Activated CD4-positive, alpha-beta memory T cell treated with anti-CD3 and anti-CD28 coated beads for 36 hours (primary cell): ENCODE results near the gene BCR. TPM values are rescaled to one million over a fixed set of nuclear protein-coding genes. Genes with fewer than 3 reads are reported as not detected.

Source experiments
- CTCF ChIA-PET: fragments of 350-600 bp; sonication (Branson Sonifier 250); formaldehyde crosslinking; loops from one replicate; lab custom pipeline; 2021; ENCODE audit warnings: antibody characterized with exemption, inconsistent platforms; lab: Charles Lee
- POLR2A ChIA-PET: fragments of 350-600 bp; sonication (Branson Sonifier 250); formaldehyde crosslinking; loops from one replicate; lab custom pipeline; 2021; ENCODE audit warnings: antibody characterized with exemption; lab: Charles Lee
- DNase-seq: peaks from one replicate; pipeline ENCODE4 v3.0.0-alpha.2; 2020
- H3K27ac Mint-ChIP-seq: one replicate; pipeline ENCODE4 v1.8.0; 2021; ENCODE audit warnings: mixed read lengths
- H3K27me3 Mint-ChIP-seq: one replicate; pipeline ENCODE4 v1.8.0; 2021; ENCODE audit warnings: mixed read lengths
- H3K36me3 Mint-ChIP-seq: one replicate; pipeline ENCODE4 v1.8.0; 2021; ENCODE audit warnings: mixed read lengths
- H3K4me1 Mint-ChIP-seq: one replicate; pipeline ENCODE4 v1.8.0; 2021; ENCODE audit warnings: low read depth, mixed read lengths
- H3K4me3 Mint-ChIP-seq: one replicate; pipeline ENCODE4 v1.8.0; 2021; ENCODE audit warnings: mild to moderate bottlenecking, mixed read lengths
- H3K9me3 Mint-ChIP-seq: one replicate; pipeline ENCODE4 v1.8.0; 2021; ENCODE audit warnings: mixed read lengths
- intact Hi-C: fragments of 100-400 bp; cut with micrococcal nuclease; formaldehyde crosslinking; loops from one replicate; pipeline ENCODE4 v1.15.1; 2023
- total RNA-seq, 2 experiments: library from RNA; stranded (reverse); gene quantifications; one replicate each; pipeline ENCODE4 v1.2.3, GENCODE V29; 2021

The BCR gene
- total RNA-seq, 2 experiments from 2014 or later, result 60.4 to 69.0 TPM

DNA sequence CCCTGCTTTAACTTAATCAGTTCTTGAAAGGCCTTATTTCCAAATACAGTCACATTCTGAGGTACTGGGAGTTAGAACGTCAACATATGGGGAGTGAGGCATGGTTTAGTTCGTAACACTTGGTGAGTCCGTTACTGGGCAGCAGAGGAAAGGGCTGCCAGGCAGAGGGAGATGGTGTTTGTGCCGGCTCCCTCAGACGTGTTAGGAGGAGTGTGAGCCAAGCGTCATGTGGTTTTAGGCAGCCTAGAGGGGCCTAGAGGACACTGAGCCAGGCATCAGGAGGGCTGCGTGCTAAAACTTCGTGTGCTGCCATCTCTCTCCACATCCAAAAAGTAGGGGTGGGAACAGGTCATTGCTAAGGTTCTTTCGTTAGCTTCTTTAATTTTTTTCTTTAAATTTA is 10.2 kb downstream of the BCR start:
- H3K27ac Mint-ChIP-seq, result no peak overlapping the region
- H3K36me3 Mint-ChIP-seq, result peaks cover 21% of the 10 kb centered on the region
- POLR2A ChIA-PET, result no interaction called here
- intact Hi-C loops, result no loop called here
- no peak for DNase-seq
- H3K4me1 Mint-ChIP-seq, result peaks cover 46% of the 10 kb centered on the region
- CTCF ChIA-PET, result no interaction called here
- no peaks in the 10 kb centered on the region for H3K27me3 Mint-ChIP-seq
- no peak overlapping the region for H3K4me3 Mint-ChIP-seq
- H3K9me3 Mint-ChIP-seq, result no peaks in the 10 kb centered on the region

DNA sequence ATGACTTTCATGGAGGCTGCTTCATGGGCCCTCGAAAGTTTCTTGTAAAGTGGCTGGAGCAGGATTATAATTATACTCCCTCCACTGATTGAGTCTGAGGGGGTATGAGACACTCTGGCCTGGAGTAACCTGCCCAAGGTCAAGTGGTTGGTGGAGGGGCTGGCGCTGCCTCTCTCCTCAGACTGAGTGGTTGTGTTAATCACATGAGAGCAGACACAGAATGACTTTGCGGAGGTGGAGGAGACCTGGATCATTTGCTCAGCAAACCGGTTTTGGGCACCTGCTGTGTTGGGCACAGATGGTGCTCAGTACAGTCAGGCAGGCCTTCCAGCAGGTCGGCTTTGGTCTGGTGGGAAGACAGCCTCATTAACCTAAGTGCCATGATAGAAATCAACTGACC is 11.8 kb downstream of the BCR start:
- ChIA-PET POLR2A (no interaction called here), CTCF (no interaction called here)
- DNase-seq, result no peak
- no peaks in the 10 kb centered on the region for H3K27me3 Mint-ChIP-seq
- no peak overlapping the region for H3K4me3 Mint-ChIP-seq
- peak overlapping the region; percentile 10 for H3K27ac Mint-ChIP-seq
- peaks cover 43% of the 10 kb centered on the region for H3K4me1 Mint-ChIP-seq
- no peaks in the 10 kb centered on the region for H3K9me3 Mint-ChIP-seq
- peaks cover 13% of the 10 kb centered on the region for H3K36me3 Mint-ChIP-seq
- intact Hi-C loops, result no loop called here

DNA sequence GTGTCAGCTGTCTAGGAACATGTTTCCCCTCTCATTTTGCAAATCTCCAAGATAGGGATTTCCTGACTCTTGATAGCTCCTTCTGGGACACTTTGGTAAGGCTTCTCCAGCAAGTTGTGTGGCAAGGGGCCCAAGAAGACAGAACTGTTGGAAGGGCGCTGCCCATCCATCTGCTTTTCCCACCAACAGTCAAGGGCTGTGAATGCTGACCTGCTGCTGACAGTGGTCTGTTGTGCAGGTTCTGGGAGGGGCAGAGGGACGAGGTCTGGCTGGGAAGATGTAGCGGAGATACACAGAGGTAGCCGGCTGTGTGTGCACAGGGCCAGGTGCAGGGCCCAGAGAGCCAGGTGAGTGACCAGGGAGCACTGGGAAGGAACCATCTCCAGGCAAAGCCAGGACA is 12.2 kb downstream of the BCR start:
- peaks cover 41% of the 10 kb centered on the region for H3K4me1 Mint-ChIP-seq
- ChIA-PET POLR2A (no interaction called here), CTCF (no interaction called here)
- no peak overlapping the region for H3K4me3 Mint-ChIP-seq
- intact Hi-C loops, result no loop called here
- H3K9me3 Mint-ChIP-seq, result no peaks in the 10 kb centered on the region
- no peaks in the 10 kb centered on the region for H3K27me3 Mint-ChIP-seq
- peaks cover 12% of the 10 kb centered on the region for H3K36me3 Mint-ChIP-seq
- H3K27ac Mint-ChIP-seq, result no peak overlapping the region
- no peak for DNase-seq

DNA sequence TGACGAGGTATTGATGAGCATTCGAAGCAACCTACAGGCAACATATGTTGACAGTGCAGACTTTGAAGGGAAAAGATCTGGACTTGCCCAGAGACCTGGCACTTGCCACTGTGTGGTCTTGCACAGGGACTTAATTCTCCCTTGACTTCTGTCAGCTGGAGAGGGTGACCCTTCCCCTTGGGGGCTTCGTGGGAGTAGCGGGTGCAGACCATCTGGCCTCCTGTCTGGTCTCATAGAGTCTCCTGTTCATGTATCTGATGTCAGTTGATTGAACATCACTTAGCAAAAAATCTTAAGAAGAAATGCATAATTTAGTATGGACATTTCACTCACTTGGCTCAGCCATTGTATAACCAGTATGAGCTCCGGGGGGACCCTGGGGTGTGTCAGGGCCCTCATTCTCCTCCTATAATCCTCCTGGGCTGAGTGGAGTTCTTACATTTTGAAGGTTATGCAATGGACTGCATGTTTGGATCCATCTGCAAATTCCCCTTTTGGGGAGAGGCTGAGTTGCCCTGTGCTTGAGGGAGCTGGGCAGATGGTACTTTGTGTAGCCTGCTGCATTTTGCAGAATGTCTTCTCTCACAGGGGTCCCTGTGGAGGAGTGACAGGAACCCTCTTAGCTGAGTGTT is 13.0 kb downstream of the BCR start:
- ChIA-PET CTCF (no interaction called here), POLR2A (no interaction called here)
- Mint-ChIP-seq H3K36me3 (peaks cover 5% of the 10 kb centered on the region), H3K9me3 (no peaks in the 10 kb centered on the region), H3K4me3 (no peak overlapping the region), H3K4me1 (peaks cover 34% of the 10 kb centered on the region), H3K27me3 (no peaks in the 10 kb centered on the region), H3K27ac (no peak overlapping the region)
- intact Hi-C loops, result no loop called here
- no peak for DNase-seq

DNA sequence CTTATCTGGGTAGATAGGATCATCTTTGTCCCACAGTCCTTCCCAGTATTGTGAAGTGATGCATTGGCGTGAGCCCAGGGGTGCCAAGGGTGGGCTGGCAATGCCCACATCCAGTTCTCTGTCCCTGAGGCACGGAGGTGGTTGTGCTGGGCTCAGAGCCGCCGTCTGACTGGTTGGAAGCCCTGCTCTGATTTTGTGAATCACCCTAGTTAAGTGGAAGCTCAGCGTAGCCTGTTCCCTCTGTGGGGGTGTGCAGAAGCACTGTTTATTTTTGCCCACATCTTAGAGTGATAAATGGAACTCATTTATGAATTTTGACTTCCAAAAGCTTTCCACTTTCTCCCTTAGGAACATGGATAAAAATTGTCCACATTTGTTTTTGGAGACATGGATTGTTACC is 13.6 kb downstream of the BCR start:
- peaks cover 5% of the 10 kb centered on the region for H3K36me3 Mint-ChIP-seq
- peaks cover 32% of the 10 kb centered on the region for H3K4me1 Mint-ChIP-seq
- intact Hi-C loops, result no loop called here
- ChIA-PET CTCF (no interaction called here), POLR2A (no interaction called here)
- H3K27me3 Mint-ChIP-seq, result no peaks in the 10 kb centered on the region
- DNase-seq, result no peak
- H3K4me3 Mint-ChIP-seq, result no peak overlapping the region
- no peak overlapping the region for H3K27ac Mint-ChIP-seq
- H3K9me3 Mint-ChIP-seq, result no peaks in the 10 kb centered on the region

DNA sequence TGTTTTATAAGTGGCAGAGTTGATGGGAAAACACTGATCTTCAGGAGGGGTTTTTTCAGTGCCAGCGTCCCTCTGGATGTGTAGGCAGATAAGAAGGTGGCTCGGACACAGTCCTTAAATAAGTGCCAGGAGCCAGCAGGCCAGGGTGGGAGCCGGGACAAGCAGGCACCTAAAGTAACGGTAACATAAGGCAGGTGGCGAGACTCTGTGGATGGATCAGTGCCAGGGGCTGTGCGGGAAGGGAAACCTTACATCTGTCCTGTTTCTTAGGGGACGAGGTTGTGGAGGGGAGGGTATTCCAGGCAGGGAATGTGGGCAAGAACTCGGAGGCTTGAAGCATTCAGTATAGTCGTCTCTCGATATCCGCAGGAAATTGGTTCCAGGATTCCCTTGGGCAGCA is 15.9 kb downstream of the BCR start:
- Mint-ChIP-seq H3K4me3 (no peak overlapping the region), H3K4me1 (peaks cover 36% of the 10 kb centered on the region)

DNA sequence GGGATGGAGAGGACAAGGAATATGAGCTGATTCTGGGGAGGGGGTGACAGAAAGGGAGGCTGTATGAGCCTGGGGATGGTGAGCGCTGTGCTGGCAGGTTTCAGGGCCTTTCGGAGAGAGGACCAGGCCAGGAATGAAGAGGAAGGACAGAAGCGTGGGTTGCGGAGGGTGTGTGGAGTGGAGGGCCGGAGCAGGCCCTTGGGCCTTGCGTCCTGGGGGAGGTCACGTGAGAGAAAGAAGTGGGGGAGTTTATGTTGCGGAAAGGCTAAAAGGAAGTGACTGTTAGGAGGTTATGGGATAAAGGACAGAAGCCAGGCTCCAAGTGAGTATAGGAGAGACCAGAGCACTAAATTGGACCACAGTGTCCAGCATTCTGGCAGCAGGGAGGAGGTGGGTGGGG is 17.5 kb downstream of the BCR start:
- Mint-ChIP-seq H3K27ac (no peak overlapping the region), H3K36me3 (no peaks in the 10 kb centered on the region), H3K9me3 (no peaks in the 10 kb centered on the region), H3K27me3 (no peaks in the 10 kb centered on the region), H3K4me1 (peaks cover 35% of the 10 kb centered on the region), H3K4me3 (no peak overlapping the region)
- CTCF ChIA-PET, result interaction anchor here (1.0 kb wide), 1 partner anchor 93 kb away, joined by 3 read pairs; no protein-coding TSS in a partner anchor
- POLR2A ChIA-PET, result no interaction called here
- no peak for DNase-seq
- intact Hi-C loops, result no loop called here

More for the DNA sequence above, 15.9 kb downstream of the BCR start:
- Mint-ChIP-seq H3K36me3 (peaks cover under 1% of the 10 kb centered on the region), H3K27me3 (no peaks in the 10 kb centered on the region), H3K27ac (no peak overlapping the region), H3K9me3 (no peaks in the 10 kb centered on the region)
- POLR2A ChIA-PET, result no interaction called here
- CTCF ChIA-PET, result no interaction called here
- DNase-seq, result no peak
- intact Hi-C loops, result no loop called here

DNA sequence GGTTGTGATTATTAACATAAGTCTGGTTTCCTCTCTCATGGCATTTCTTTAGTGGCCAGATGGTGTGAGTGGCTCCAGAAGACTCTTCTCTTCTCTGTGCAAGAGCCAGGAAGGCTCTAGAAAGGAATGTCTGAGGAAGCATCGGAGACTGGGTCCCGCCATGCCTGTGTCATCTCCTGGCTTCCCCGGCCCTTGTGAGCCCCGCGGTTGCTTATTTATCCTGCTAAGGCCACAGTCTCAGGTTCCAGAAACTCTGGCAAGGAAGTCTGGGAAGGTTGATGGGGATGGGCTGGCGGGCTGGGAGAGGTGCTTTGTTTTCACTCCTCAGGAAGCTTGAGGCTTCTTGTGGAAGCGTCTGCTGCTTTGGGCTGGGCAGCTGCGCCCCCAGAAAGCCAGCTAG is 18.9 kb downstream of the BCR start:
- POLR2A ChIA-PET, result no interaction called here
- CTCF ChIA-PET, result no interaction called here
- intact Hi-C loops, result no loop called here

DNA sequence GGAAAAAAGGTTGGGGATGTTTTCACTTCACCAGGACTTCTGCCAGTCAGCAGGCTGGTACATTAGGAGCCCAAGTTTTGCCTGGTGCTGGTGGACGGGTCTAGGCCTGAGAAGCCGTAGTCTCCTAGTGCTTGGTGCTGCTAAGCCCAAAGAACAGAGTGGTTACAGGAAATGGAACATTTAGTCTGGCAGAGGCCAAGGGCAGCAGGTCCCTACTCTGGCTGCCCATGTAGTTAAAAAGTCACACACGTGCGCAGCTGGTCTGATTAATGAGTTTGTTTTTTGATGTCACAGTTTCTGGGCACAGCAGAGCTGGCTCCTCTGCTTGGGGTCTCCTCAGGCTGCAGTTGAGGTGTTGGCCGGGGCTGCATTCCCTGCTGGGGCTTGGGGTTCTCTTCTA is 20.6 kb downstream of the BCR start:
- no peak for DNase-seq
- H3K9me3 Mint-ChIP-seq, result no peaks in the 10 kb centered on the region
- CTCF ChIA-PET, result interaction anchor here (1.0 to 1.7 kb wide), 2 partner anchors 20 to 81 kb away, joined by 4 to 6 read pairs; partner anchors contain the start of gene BCR
- intact Hi-C loops, result no loop called here
- H3K4me1 Mint-ChIP-seq, result peaks cover 31% of the 10 kb centered on the region
- no peak overlapping the region for H3K27ac Mint-ChIP-seq
- H3K27me3 Mint-ChIP-seq, result no peaks in the 10 kb centered on the region
- POLR2A ChIA-PET, result no interaction called here
- H3K4me3 Mint-ChIP-seq, result no peak overlapping the region
- H3K36me3 Mint-ChIP-seq, result peaks cover 7% of the 10 kb centered on the region

More for the DNA sequence above, 18.9 kb downstream of the BCR start:
- H3K4me3 Mint-ChIP-seq, result no peak overlapping the region
- peaks cover 28% of the 10 kb centered on the region for H3K4me1 Mint-ChIP-seq
- peaks cover 7% of the 10 kb centered on the region for H3K36me3 Mint-ChIP-seq
- no peaks in the 10 kb centered on the region for H3K9me3 Mint-ChIP-seq
- DNase-seq, result no peak
- no peak overlapping the region for H3K27ac Mint-ChIP-seq
- H3K27me3 Mint-ChIP-seq, result no peaks in the 10 kb centered on the region

DNA sequence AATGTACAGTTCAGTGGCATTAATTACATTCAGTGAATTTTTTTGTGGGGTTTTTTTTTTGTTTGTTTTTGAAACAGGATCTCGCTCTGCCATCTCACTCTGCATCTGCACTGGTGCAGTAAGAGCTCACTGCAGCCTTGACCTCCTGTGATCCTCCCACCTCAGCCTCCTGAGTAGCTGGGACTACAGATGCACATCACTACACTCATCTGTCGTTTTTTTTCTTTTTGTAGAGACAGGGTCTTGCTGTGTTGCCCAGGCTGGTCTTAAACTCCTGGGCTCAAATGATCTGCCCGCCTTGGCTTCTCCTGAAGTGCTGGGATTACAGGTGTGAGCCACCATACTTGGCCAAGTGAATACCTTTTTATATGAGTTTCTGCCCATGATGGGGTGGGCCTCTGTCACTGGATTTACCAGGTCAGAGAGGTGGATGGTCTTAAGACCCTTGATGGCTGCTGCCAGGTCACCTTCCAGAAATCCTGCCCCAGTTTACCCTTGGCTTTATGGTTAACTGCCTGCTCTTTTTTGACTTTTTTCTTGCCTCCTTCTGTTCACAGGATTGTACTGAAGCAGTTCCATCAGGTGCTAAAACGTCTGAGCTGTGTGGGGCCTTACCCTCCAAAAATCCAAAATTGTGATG is 22.6 kb downstream of the BCR start:
- intact Hi-C loops, result no loop called here
- Mint-ChIP-seq H3K36me3 (peaks cover 13% of the 10 kb centered on the region), H3K9me3 (no peaks in the 10 kb centered on the region), H3K4me1 (peaks cover 28% of the 10 kb centered on the region), H3K27me3 (no peaks in the 10 kb centered on the region), H3K4me3 (no peak overlapping the region), H3K27ac (no peak overlapping the region)
- DNase-seq, result no peak
- ChIA-PET POLR2A (interaction anchor here (0.5 to 0.6 kb wide), 2 partner anchors 37 to 262 kb away, joined by 4 read pairs; no protein-coding TSS in a partner anchor), CTCF (interaction anchor here (0.6 to 0.7 kb wide), 2 partner anchors 15 to 669 kb away, joined by 3 read pairs; no protein-coding TSS in a partner anchor)

DNA sequence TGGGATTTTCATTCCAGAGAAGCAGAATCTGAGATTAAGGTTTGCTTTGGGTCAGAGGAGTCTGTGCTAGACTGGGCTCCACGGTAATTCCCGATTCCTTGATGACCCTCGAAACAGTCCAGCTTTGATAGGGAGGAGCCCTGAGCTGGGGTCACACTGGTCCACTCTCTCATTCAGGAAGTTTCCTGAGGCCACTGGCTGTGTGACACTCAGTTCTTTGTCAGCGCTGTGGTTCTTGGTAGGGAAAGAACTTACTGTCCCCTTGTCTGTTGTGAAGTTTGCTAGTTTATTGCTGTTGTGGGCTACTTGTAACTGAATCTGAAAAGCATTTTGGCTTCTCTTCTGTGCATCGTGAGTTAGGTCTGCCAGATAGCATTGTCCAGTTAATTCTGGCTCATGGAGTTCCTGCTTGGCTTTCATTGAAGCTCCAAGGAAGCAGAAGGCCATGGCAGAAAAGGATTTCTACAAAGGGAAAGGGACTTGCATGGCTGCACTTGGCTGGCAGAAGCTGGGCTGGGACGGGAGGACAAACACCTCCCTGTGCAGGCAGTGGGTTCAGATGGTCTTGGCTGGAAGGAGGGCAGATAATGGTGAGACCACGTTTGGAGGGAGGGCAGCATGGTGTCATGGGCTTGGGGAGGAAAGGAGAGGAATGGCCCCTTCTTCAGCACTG is 23.3 kb downstream of the BCR start:
- H3K4me3 Mint-ChIP-seq, result no peak overlapping the region
- peaks cover 29% of the 10 kb centered on the region for H3K4me1 Mint-ChIP-seq
- H3K36me3 Mint-ChIP-seq, result peaks cover 14% of the 10 kb centered on the region
- ChIA-PET CTCF (interaction anchor here (0.6 to 1.0 kb wide), 3 partner anchors 14 to 668 kb away, joined by 3 read pairs; no protein-coding TSS in a partner anchor), POLR2A (no interaction called here)
- H3K27ac Mint-ChIP-seq, result no peak overlapping the region
- intact Hi-C loops, result no loop called here
- no peaks in the 10 kb centered on the region for H3K9me3 Mint-ChIP-seq
- DNase-seq, result no peak
- H3K27me3 Mint-ChIP-seq, result no peaks in the 10 kb centered on the region

DNA sequence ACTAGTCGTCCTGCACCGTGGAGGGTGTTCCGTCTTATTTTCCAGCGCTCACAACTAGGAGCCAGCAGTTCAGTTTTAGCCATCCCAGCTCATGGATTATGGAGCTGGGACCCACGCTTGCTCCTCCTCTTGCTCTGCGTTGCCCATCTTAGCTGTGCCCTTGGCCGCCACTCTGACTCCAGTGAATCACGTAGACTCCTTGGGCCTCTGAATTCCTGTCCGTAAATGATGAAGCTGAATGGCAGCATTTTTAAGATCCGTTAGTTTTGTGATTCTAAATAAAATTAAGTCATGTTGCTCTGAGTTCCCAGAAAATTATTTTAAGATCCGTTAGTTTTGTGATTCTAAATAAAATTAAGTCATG is 23.8 kb downstream of the BCR start:
- H3K27ac Mint-ChIP-seq, result no peak overlapping the region
- POLR2A ChIA-PET, result no interaction called here
- CTCF ChIA-PET, result interaction anchor here (1.0 kb wide), 1 partner anchor 173 kb away, joined by 3 read pairs; no protein-coding TSS in a partner anchor
- H3K4me3 Mint-ChIP-seq, result no peak overlapping the region
- no peaks in the 10 kb centered on the region for H3K9me3 Mint-ChIP-seq
- intact Hi-C loops, result no loop called here
- H3K4me1 Mint-ChIP-seq, result peaks cover 31% of the 10 kb centered on the region
- H3K27me3 Mint-ChIP-seq, result no peaks in the 10 kb centered on the region
- no peak for DNase-seq
- H3K36me3 Mint-ChIP-seq, result peaks cover 14% of the 10 kb centered on the region
